Chondrocyte (in vitro differentiated cells): ENCODE data around the gene FAM53A. TPM values are rescaled to one million over a fixed set of nuclear protein-coding genes. Genes with fewer than 3 reads are reported as not detected.

Source experiments
- DNase-seq: peaks from one replicate; pipeline ENCODE4 v3.0.0; 2021; ENCODE audit warnings: mixed read lengths, low spot score
- H3K27ac Mint-ChIP-seq: one replicate; pipeline ENCODE4 v1.8.0; 2021; ENCODE audit warnings: mild to moderate bottlenecking, moderate library complexity, mixed read lengths; ENCODE audit not compliant: unreplicated experiment
- H3K27me3 Mint-ChIP-seq: 2 replicates; pipeline ENCODE4 v1.8.0; 2021; ENCODE audit warnings: low read depth, mixed read lengths
- H3K36me3 Mint-ChIP-seq: 2 replicates; pipeline ENCODE4 v1.8.0; 2021; ENCODE audit warnings: low read depth, mixed read lengths
- H3K4me1 Mint-ChIP-seq: 2 replicates; pipeline ENCODE4 v1.8.0; 2021; ENCODE audit warnings: low read depth, mild to moderate bottlenecking, mixed read lengths
- H3K4me3 Mint-ChIP-seq: one replicate; pipeline ENCODE4 v1.8.0; 2021; ENCODE audit warnings: mild to moderate bottlenecking, moderate library complexity, mixed read lengths; ENCODE audit not compliant: unreplicated experiment
- H3K9me3 Mint-ChIP-seq: 2 replicates; pipeline ENCODE4 v1.8.0; 2021; ENCODE audit warnings: low read depth, mixed read lengths
- CTCF ChIP-seq: fragments of 200-600 bp; sonication (generic); IDR thresholded peaks from 2 replicates; pipeline ENCODE4 v1.5.0; 2021; ENCODE audit warnings: antibody characterized with exemption, mild to moderate bottlenecking, moderate library complexity
- total RNA-seq: library from RNA; stranded (reverse); gene quantifications from 3 replicates; pipeline ENCODE4 v1.2.1, GENCODE V29; 2021

The FAM53A gene
- total RNA-seq, 1 donor from 2014 or later = 6.9 TPM

GRCh38 chr4:1720163-1720983 is 36.3 kb upstream of the FAM53A start:
- peaks cover 34% of the 10 kb centered on the region for H3K4me1 Mint-ChIP-seq
- no peaks in the 10 kb centered on the region for H3K27me3 Mint-ChIP-seq
- peak; percentile 93 for DNase-seq
- H3K4me3 Mint-ChIP-seq = peak overlapping the region; percentile 90
- H3K9me3 Mint-ChIP-seq = no peaks in the 10 kb centered on the region
- no peak for TF ChIP-seq CTCF
- H3K36me3 Mint-ChIP-seq = peaks cover 6% of the 10 kb centered on the region
- peak overlapping the region; percentile 94 for H3K27ac Mint-ChIP-seq

- Mint-ChIP-seq H3K9me3 (no peaks in the 10 kb centered on the region), H3K27me3 (no peaks in the 10 kb centered on the region), H3K4me1 (peaks cover 37% of the 10 kb centered on the region), H3K4me3 (no peak overlapping the region), H3K27ac (no peak overlapping the region), H3K36me3 (peaks cover 2% of the 10 kb centered on the region)
- peak; percentile 76 for DNase-seq
- TF ChIP-seq CTCF = no peak
These were observed 34.2 kb upstream of the FAM53A start for GRCh38 chr4:1718095-1718850.

- no peaks in the 10 kb centered on the region for H3K9me3 Mint-ChIP-seq
- peaks cover 34% of the 10 kb centered on the region for H3K4me1 Mint-ChIP-seq
- H3K4me3 Mint-ChIP-seq = no peak overlapping the region
- TF ChIP-seq CTCF = no peak
- H3K27me3 Mint-ChIP-seq = no peaks in the 10 kb centered on the region
- peaks cover 2% of the 10 kb centered on the region for H3K36me3 Mint-ChIP-seq
- peak; percentile 90 for DNase-seq
- no peak overlapping the region for H3K27ac Mint-ChIP-seq
These were observed 33.3 kb upstream of the FAM53A start for GRCh38 chr4:1717129-1718094.

- no peak overlapping the region for H3K27ac Mint-ChIP-seq
- peak; percentile 82 for DNase-seq
- peaks cover 29% of the 10 kb centered on the region for H3K4me1 Mint-ChIP-seq
- H3K4me3 Mint-ChIP-seq = no peak overlapping the region
- peaks cover 2% of the 10 kb centered on the region for H3K36me3 Mint-ChIP-seq
- H3K27me3 Mint-ChIP-seq = no peaks in the 10 kb centered on the region
- no peak for TF ChIP-seq CTCF
- H3K9me3 Mint-ChIP-seq = no peaks in the 10 kb centered on the region
These were observed 32.2 kb upstream of the FAM53A start for GRCh38 chr4:1716065-1716945.
